ENCODE data around the gene DGKK. TPM values are rescaled to one million over a fixed set of nuclear protein-coding genes. Genes with fewer than 3 reads are reported as not detected.
"Not testable (repeated sequence)": the region's sequence is repeated elsewhere in the genome, so short reads cannot be mapped to it uniquely, and the experiment has no call there.

DGKK gene
- total RNA-seq, 1 donor from 2014 or later = 0.70 TPM

- no peak for TF ChIP-seq CTCF (conservative IDR thresholded peaks at IDR 0.05)
- Mint-ChIP-seq H3K4me1 (ENCODE audit: unreplicated experiment) (no peaks in the 10 kb centered on the region), H3K4me3 (no peak overlapping the region), H3K27me3 (no peaks in the 10 kb centered on the region), H3K36me3 (no peaks in the 10 kb centered on the region), H3K9me3 (peaks cover 8% of the 10 kb centered on the region), H3K27ac (no peak overlapping the region)
- no peak for DNase-seq (ENCODE audit: extremely low spot score, unreplicated experiment)
These were observed 137.3 kb downstream of the DGKK start for GRCh38 chrX:50333308-50333707.

- not testable (repeated sequence) for H3K4me1 Mint-ChIP-seq (ENCODE audit: unreplicated experiment); H3K36me3 Mint-ChIP-seq; H3K27ac Mint-ChIP-seq; H3K27me3 Mint-ChIP-seq; H3K4me3 Mint-ChIP-seq; DNase-seq (ENCODE audit: extremely low spot score, unreplicated experiment); H3K9me3 Mint-ChIP-seq
These were observed 138.0 kb downstream of the DGKK start for GRCh38 chrX:50332668-50333067.

GRCh38 chrX:50327235-50327634 is 143.4 kb downstream of the DGKK start:
- no peak for TF ChIP-seq CTCF (conservative IDR thresholded peaks at IDR 0.05)
- H3K4me3 Mint-ChIP-seq = no peak overlapping the region
- H3K36me3 Mint-ChIP-seq = no peaks in the 10 kb centered on the region
- H3K4me1 Mint-ChIP-seq (ENCODE audit: unreplicated experiment) = no peaks in the 10 kb centered on the region
- H3K27ac Mint-ChIP-seq = no peak overlapping the region
- H3K27me3 Mint-ChIP-seq = no peaks in the 10 kb centered on the region
- no peak for DNase-seq (ENCODE audit: extremely low spot score, unreplicated experiment)
- H3K9me3 Mint-ChIP-seq = no peaks in the 10 kb centered on the region
